Osteocyte (in vitro differentiated cells): Measurements from ENCODE around the gene CDC14A. TPM values are rescaled to one million over a fixed set of nuclear protein-coding genes. Genes with fewer than 3 reads are reported as not detected.
A peak's percentile ranks its signal among the peaks of the same experiment; 100 is the strongest.

Source experiments
- DNase-seq: peaks from one replicate; pipeline ENCODE4 v3.0.0; 2021; ENCODE audit warnings: mixed read lengths; ENCODE audit not compliant: unreplicated experiment; ENCODE audit errors: extremely low spot score
- H3K27ac Mint-ChIP-seq: one replicate; pipeline ENCODE4 v1.8.0; 2021; ENCODE audit warnings: mild to moderate bottlenecking, mixed read lengths; ENCODE audit not compliant: unreplicated experiment
- H3K27me3 Mint-ChIP-seq: one replicate; pipeline ENCODE4 v1.8.0; 2021; ENCODE audit warnings: mixed read lengths; ENCODE audit not compliant: unreplicated experiment
- H3K36me3 Mint-ChIP-seq: one replicate; pipeline ENCODE4 v1.8.0; 2021; ENCODE audit warnings: mixed read lengths; ENCODE audit not compliant: unreplicated experiment
- H3K4me1 Mint-ChIP-seq: one replicate; pipeline ENCODE4 v1.8.0; 2021; ENCODE audit warnings: mixed read lengths; ENCODE audit not compliant: unreplicated experiment
- H3K4me3 Mint-ChIP-seq: one replicate; pipeline ENCODE4 v1.8.0; 2021; ENCODE audit warnings: mild to moderate bottlenecking, moderate library complexity, mixed read lengths; ENCODE audit not compliant: unreplicated experiment
- H3K9me3 Mint-ChIP-seq: one replicate; pipeline ENCODE4 v1.8.0; 2021; ENCODE audit warnings: mixed read lengths; ENCODE audit not compliant: unreplicated experiment
- total RNA-seq: library from RNA; stranded (reverse); gene quantifications from 2 replicates; pipeline ENCODE4 v1.2.1, GENCODE V29; 2021
- TF ChIP-seq, protein P1 (sequence below): fragments of 200-600 bp; sonication (generic); IDR thresholded peaks from 2 replicates; pipeline ENCODE4 v1.5.0; 2021; ENCODE audit warnings: antibody characterized with exemption, mild to moderate bottlenecking, moderate library complexity

CDC14A gene
- total RNA-seq, 1 donor from 2014 or later: 2.8 TPM

DNA sequence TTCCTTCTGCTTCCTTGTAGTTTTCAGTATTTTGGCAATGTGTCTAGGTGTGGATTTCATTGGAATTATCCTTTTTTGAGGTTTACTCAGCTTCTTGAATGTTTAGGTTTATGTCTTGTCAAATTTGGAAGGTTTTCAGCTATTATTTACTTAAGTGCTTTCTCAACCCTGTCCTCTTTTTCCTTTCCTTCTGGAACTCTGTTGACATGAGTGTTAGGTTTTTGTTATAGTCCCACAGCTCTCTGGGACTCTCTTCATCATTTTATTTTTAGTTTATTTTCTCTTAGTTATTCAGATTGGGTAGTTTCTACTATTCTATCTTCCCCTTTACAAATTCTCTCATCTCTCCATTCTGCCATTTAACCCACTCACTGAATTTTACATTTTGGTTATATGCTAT lies 122.5 kb downstream of the CDC14A start:
- Mint-ChIP-seq H3K4me1 (peaks cover 15% of the 10 kb centered on the region), H3K9me3 (no peaks in the 10 kb centered on the region)
- DNase-seq: no peak

DNA sequence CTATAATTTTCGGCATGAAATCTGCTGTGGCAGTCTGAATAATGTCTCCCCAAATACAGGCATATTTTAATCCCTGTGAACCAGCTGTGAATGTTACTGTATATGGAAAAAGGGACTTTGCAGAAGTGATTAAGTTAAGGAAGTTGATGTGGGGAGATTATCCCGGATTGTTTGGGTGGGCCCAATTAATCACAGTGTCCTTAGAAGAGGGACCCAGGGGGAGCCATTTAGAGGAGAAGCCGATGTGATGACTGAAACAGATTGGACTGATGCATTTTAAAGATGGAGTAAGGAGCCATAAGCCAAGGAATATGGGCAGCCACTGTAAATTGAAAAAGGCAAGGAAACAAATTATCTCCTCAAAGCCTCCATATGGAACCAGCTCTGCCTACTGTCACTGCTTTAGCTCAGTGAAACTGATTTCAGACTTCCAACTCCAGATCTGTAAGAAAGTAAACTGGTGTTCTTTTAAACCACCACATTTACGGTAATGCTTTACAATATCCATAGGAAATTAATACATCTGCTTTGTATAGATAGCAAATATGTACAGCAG lies 124.5 kb downstream of the CDC14A start:
- Mint-ChIP-seq H3K9me3 (no peaks in the 10 kb centered on the region), H3K36me3 (peaks cover 4% of the 10 kb centered on the region), H3K27ac (no peak overlapping the region), H3K27me3 (no peaks in the 10 kb centered on the region), H3K4me1 (peaks cover 28% of the 10 kb centered on the region), H3K4me3 (no peak overlapping the region)
- no peak for DNase-seq
- TF ChIP-seq, protein P1, sequence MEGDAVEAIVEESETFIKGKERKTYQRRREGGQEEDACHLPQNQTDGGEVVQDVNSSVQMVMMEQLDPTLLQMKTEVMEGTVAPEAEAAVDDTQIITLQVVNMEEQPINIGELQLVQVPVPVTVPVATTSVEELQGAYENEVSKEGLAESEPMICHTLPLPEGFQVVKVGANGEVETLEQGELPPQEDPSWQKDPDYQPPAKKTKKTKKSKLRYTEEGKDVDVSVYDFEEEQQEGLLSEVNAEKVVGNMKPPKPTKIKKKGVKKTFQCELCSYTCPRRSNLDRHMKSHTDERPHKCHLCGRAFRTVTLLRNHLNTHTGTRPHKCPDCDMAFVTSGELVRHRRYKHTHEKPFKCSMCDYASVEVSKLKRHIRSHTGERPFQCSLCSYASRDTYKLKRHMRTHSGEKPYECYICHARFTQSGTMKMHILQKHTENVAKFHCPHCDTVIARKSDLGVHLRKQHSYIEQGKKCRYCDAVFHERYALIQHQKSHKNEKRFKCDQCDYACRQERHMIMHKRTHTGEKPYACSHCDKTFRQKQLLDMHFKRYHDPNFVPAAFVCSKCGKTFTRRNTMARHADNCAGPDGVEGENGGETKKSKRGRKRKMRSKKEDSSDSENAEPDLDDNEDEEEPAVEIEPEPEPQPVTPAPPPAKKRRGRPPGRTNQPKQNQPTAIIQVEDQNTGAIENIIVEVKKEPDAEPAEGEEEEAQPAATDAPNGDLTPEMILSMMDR: no peak

More for the DNA sequence above, 122.5 kb downstream of the CDC14A start:
- TF ChIP-seq, protein P1: no peak
- H3K4me3 Mint-ChIP-seq: no peak overlapping the region
- H3K27me3 Mint-ChIP-seq: no peaks in the 10 kb centered on the region
- no peak overlapping the region for H3K27ac Mint-ChIP-seq
- H3K36me3 Mint-ChIP-seq: peaks cover 4% of the 10 kb centered on the region

DNA sequence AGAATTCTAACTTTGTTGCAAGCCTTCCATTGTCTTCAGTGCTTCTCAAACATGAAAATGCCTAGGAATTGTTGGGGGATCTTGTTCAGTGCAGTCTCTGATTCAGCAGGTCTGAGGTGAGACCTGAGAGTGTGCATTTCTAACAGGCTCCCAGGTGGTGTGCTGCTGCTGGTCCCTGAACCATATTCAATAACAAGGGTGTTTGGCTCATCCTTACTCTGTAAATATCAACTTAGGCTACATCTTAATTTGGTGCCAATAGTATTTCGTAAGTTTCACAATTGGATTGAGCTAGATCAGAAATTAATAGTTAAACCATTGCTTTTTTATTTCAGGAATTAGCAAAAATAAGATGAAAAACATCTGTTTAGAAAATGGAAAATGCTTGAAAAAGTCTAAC lies 126.5 kb downstream of the CDC14A start:
- TF ChIP-seq, protein P1: no peak
- no peaks in the 10 kb centered on the region for H3K27me3 Mint-ChIP-seq
- peaks cover 36% of the 10 kb centered on the region for H3K4me1 Mint-ChIP-seq
- DNase-seq: no peak
- H3K36me3 Mint-ChIP-seq: peaks cover 2% of the 10 kb centered on the region
- H3K4me3 Mint-ChIP-seq: no peak overlapping the region
- no peak overlapping the region for H3K27ac Mint-ChIP-seq
- H3K9me3 Mint-ChIP-seq: no peaks in the 10 kb centered on the region

DNA sequence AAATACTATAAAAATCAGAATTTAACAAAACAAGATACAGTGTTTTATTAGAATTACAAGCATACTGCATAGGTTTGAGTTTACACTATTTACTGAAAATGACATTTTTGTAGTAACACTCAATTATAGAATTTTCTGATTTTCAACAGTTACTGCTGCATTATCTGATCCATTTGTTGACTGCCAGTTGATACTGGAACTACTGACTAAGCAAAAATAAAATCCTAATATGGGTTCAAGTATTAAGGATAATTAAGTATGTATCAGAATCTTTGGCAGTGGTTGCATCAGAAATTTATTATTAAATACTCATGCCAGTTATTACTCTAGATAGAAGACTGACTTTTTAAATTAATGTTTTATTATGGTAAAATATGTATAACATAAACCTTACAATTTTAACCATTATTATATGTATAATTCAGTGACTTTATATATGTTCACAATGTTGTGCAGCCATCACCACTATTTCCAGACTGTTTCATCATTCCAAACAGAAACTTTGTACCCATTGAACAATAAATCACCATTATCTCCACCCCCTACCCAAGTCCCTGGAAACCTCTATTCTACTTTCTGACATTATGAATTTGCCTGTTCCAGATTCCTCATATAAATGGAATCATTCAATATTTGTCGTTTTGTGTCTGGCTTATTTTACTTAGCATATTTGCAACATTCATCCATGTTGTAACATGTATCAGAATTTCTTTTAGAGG lies 127.5 kb downstream of the CDC14A start:
- no peak overlapping the region for H3K27ac Mint-ChIP-seq
- peaks cover 27% of the 10 kb centered on the region for H3K4me1 Mint-ChIP-seq
- H3K9me3 Mint-ChIP-seq: no peaks in the 10 kb centered on the region
- no peak overlapping the region for H3K4me3 Mint-ChIP-seq
- no peaks in the 10 kb centered on the region for H3K36me3 Mint-ChIP-seq
- no peaks in the 10 kb centered on the region for H3K27me3 Mint-ChIP-seq
- DNase-seq: no peak
- TF ChIP-seq, protein P1: no peak

DNA sequence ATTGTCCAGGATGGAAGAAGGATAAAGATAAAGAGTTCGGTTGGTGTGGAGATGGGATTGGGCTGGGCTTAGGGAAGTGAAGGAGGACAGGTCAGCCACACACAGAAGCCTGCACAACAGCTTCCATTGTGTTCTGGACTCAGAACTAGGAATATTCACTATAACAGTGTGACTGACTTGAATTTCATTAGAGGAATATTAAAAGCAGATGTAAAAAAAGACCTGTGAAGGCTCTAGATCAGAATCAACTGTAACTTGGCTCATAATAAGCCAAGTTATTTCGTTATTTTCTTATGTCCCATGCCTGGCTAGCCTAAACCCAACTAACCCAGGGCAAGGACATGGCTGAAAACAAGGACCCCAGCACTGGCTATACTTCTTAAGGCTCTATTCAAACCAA lies 129.0 kb downstream of the CDC14A start:
- no peaks in the 10 kb centered on the region for H3K27me3 Mint-ChIP-seq
- no peak for DNase-seq
- H3K36me3 Mint-ChIP-seq: no peaks in the 10 kb centered on the region
- H3K27ac Mint-ChIP-seq: peak overlapping the region; percentile 62
- peaks cover 23% of the 10 kb centered on the region for H3K4me1 Mint-ChIP-seq
- no peaks in the 10 kb centered on the region for H3K9me3 Mint-ChIP-seq
- H3K4me3 Mint-ChIP-seq: no peak overlapping the region
- TF ChIP-seq, protein P1: no peak
